ENCODE data around the gene EFHC2.

The EFHC2 gene

DNA sequence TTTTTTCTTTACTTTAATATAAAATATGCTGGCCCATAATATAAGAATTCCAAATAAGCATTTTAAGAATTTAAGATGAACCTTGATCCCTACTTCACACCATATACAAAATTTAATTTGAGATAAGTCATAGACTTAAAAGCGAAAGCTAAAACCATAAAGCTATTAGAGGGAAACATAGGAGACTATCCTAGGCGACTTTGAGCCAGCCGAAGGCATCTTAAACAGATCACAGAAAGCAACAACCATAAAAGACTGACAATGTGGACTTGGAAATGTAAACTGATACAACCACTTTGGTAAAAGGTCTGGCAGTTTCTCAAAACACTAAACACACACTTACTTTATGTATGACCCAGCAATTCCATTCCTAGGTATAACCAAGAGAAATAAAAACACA lies 125.0 kb downstream of the EFHC2 start:
- no peak overlapping the region for H2AFZ ChIP-seq (ENCODE audit: low read depth, low read length)
- TF ChIP-seq CTCF (IDR thresholded peaks at IDR 0.05; ENCODE audit: low read depth, low read length) = no peak
- no peak for TF ChIP-seq EZH2phosphoT487 (IDR thresholded peaks at IDR 0.05; ENCODE audit: low read depth)

GRCh38 chrX:44216171-44216570 lies 127.3 kb downstream of the EFHC2 start:
- no peak for TF ChIP-seq CTCF (IDR thresholded peaks at IDR 0.05; ENCODE audit: low read depth, low read length)
- TF ChIP-seq EZH2phosphoT487 (IDR thresholded peaks at IDR 0.05; ENCODE audit: low read depth) = no peak
- Histone ChIP-seq H3K4me3 (ENCODE audit: low read length) (no peak overlapping the region), H2AFZ (ENCODE audit: low read depth, low read length) (no peak overlapping the region), H3K79me2 (ENCODE audit: low read length) (no peaks in the 10 kb centered on the region), H3K27me3 (ENCODE audit: low read depth, low read length) (no peaks in the 10 kb centered on the region), H4K20me1 (ENCODE audit: insufficient read depth, low read length) (no peaks in the 10 kb centered on the region), H3K27ac (ENCODE audit: low read length) (no peak overlapping the region), H3K4me1 (ENCODE audit: low read length) (no peaks in the 10 kb centered on the region), H3K4me2 (ENCODE audit: low read length) (no peak overlapping the region), H3K9ac (ENCODE audit: low read length) (no peak overlapping the region), H3K9me3 (ENCODE audit: insufficient read depth, low read length) (no peaks in the 10 kb centered on the region), H3K36me3 (replicated peaks; ENCODE audit: low read depth, low read length) (no peaks in the 10 kb centered on the region)

More for the DNA sequence above, 125.0 kb downstream of the EFHC2 start:
- H3K79me2 ChIP-seq (ENCODE audit: low read length) = no peaks in the 10 kb centered on the region
- no peaks in the 10 kb centered on the region for H3K27me3 ChIP-seq (ENCODE audit: low read depth, low read length)
- no peak overlapping the region for H3K27ac ChIP-seq (ENCODE audit: low read length)
- H3K4me1 ChIP-seq (ENCODE audit: low read length) = no peaks in the 10 kb centered on the region
- H3K36me3 ChIP-seq (replicated peaks; ENCODE audit: low read depth, low read length) = no peaks in the 10 kb centered on the region
- H3K4me3 ChIP-seq (ENCODE audit: low read length) = no peak overlapping the region
- no peak overlapping the region for H3K4me2 ChIP-seq (ENCODE audit: low read length)
- H3K9ac ChIP-seq (ENCODE audit: low read length) = no peak overlapping the region
- H4K20me1 ChIP-seq (ENCODE audit: insufficient read depth, low read length) = no peaks in the 10 kb centered on the region
- no peaks in the 10 kb centered on the region for H3K9me3 ChIP-seq (ENCODE audit: insufficient read depth, low read length)

DNA sequence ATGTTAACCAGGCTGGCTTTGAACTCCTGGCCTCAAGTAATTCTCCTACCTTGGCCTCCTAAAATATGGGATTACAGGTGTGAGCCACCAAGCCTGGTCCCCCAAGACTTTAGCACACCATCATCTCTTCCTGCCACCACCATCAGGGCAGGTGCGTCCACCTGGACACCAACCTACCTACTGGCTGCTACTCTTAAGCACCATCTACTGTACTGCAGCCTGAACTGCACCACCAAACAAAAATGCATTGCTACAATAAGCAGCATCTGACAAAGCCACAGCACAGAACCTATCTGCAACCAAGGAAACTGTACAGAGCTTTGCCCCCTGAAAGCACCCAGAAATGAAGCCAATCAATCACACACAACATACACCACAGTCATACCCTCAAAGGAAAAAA lies 139.7 kb downstream of the EFHC2 start:
- Histone ChIP-seq H3K9me3 (ENCODE audit: insufficient read depth, low read length) (no peaks in the 10 kb centered on the region), H3K79me2 (ENCODE audit: low read length) (no peaks in the 10 kb centered on the region), H3K4me3 (ENCODE audit: low read length) (no peak overlapping the region), H3K36me3 (replicated peaks; ENCODE audit: low read depth, low read length) (no peaks in the 10 kb centered on the region), H3K4me1 (ENCODE audit: low read length) (no peaks in the 10 kb centered on the region), H3K27ac (ENCODE audit: low read length) (no peak overlapping the region), H4K20me1 (ENCODE audit: insufficient read depth, low read length) (no peaks in the 10 kb centered on the region), H3K27me3 (ENCODE audit: low read depth, low read length) (no peaks in the 10 kb centered on the region), H3K9ac (ENCODE audit: low read length) (no peak overlapping the region), H3K4me2 (ENCODE audit: low read length) (no peak overlapping the region), H2AFZ (ENCODE audit: low read depth, low read length) (no peak overlapping the region)
- TF ChIP-seq CTCF (IDR thresholded peaks at IDR 0.05; ENCODE audit: low read depth, low read length) (0 out of 2 replicates have a peak, but pooled peaks have one; percentile 6), EZH2phosphoT487 (IDR thresholded peaks at IDR 0.05; ENCODE audit: low read depth) (no peak)

DNA sequence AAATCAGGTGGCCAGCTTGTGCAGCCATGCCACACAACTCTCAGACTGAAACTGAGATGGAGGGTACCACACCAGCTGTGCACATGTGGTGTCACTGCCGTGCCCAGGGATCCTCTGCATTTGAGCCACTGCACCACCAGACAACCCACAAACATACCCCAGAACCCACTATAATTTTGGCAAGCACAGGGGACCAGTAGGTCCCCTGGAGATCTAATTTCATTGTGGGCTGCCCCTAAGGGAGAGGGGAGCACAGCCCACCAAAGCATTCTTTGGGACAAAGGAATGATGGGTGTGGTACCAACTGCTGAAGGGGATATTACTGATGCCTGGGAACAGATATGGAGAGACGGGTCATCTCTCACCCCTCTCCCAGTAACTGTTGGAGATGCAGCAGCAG lies 140.9 kb downstream of the EFHC2 start:
- H3K4me1 ChIP-seq (ENCODE audit: low read length) = no peaks in the 10 kb centered on the region
- no peak overlapping the region for H3K4me3 ChIP-seq (ENCODE audit: low read length)
- no peak overlapping the region for H3K9ac ChIP-seq (ENCODE audit: low read length)
- no peaks in the 10 kb centered on the region for H3K36me3 ChIP-seq (replicated peaks; ENCODE audit: low read depth, low read length)
- no peak overlapping the region for H3K27ac ChIP-seq (ENCODE audit: low read length)
- H4K20me1 ChIP-seq (ENCODE audit: insufficient read depth, low read length) = no peaks in the 10 kb centered on the region
- no peak overlapping the region for H3K4me2 ChIP-seq (ENCODE audit: low read length)
- TF ChIP-seq EZH2phosphoT487 (IDR thresholded peaks at IDR 0.05; ENCODE audit: low read depth) = no peak
- no peak for TF ChIP-seq CTCF (IDR thresholded peaks at IDR 0.05; ENCODE audit: low read depth, low read length)
- no peaks in the 10 kb centered on the region for H3K27me3 ChIP-seq (ENCODE audit: low read depth, low read length)
- no peak overlapping the region for H2AFZ ChIP-seq (ENCODE audit: low read depth, low read length)
- no peaks in the 10 kb centered on the region for H3K9me3 ChIP-seq (ENCODE audit: insufficient read depth, low read length)
- no peaks in the 10 kb centered on the region for H3K79me2 ChIP-seq (ENCODE audit: low read length)
